NCI-H146 treated with DMSO at 0.1 percent for 48 hours (cell line): ENCODE data around the gene PARD3.
"Not testable (repeated sequence)": the region's sequence is repeated elsewhere in the genome, so short reads cannot be mapped to it uniquely, and the experiment has no call there.

ENCODE experiments used
- DNase-seq: peaks from one replicate; lab custom pipeline; 2025; ENCODE audit not compliant: unreplicated experiment; lab: John Stamatoyannopoulos, UW

PARD3 gene

DNA sequence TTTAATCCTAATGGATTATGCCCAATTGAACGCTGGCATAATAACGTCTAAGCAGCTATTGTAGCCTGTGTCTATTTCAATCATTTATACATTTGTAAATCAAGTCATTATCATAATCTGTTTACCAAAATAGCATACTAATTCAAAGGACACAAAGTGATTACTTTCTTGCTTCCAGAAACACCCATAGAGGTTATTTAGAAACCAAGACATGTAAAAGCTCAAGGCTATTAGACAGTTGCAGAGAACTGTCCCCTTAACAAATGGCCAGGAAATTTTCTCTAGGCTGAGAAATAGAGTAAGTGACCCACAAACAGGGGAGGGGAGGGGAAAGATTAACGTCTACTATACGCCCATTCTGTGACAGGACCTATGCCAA, 455.7 kb downstream of the PARD3 start:
- DNase-seq: no peak

GRCh38 chr10:34358729-34359434, 456.2 kb downstream of the PARD3 start:
- no peak for DNase-seq

DNA sequence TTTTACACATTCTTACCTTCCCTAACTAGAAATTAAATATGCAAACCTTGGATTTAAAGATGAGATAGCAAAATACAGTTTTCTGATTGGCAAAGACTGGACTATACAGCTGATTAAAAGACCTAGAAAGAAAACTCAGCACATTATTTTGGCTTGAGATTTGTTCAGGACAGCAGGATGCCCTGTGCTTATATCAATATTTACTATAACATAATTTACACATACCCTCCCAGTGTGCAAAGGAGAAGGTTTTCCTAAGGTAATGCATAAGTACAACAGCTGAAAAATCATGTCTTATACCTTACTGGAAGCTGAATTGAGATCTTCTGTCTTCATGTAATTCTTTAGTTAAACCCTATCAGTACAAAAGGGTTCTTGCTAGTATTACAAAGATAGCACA, 458.6 kb downstream of the PARD3 start:
- DNase-seq: no peak

DNA sequence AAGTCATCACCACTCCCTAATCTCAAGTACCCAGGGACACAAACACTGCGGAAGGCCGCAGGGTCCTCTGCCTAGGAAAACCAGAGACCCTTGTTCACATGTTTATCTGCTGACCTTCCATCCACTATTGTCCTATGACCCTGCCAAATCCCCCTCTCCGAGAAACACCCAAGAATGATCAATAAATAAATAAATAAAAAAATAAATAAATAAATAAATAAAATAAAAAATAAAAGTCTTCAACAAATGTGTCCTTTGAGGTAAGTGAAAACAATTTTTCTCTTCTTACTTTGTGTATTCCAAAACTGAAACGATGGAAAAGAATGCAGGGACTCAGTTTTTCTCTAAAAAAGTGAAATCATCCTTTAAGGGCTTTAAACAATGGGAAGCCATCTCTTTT, 461.6 kb downstream of the PARD3 start:
- not testable (repeated sequence) for DNase-seq

DNA sequence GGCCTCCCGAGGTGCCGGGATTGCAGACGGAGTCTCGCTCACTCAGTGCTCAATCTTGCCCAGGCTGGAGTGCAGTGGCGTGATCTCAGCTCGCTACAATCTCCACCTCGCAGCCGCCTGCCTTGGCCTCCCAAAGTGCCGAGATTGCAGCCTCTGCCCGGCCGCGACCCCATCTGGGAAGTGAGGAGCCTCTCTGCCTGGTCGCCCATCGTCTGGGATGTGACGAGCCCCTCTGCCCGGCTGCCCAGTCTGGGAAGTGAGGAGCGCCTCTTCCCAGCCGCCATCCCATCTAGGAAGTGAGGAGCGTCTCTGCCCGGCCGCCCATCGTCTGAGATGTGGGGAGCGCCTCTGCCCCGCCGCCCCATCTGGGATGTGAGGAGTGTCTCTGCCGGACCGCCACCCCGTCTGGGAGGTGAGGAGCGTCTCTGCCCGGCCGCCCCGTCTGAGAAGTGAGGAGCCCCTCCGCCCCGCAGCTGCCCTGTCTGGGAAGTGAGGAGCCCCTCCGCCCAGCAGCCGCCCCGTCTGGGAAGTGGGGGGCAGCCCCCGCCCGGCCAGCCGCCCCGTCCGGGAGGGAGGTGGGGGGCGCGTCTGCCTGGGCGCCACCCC, 462.4 kb downstream of the PARD3 start:
- not testable (repeated sequence) for DNase-seq

DNA sequence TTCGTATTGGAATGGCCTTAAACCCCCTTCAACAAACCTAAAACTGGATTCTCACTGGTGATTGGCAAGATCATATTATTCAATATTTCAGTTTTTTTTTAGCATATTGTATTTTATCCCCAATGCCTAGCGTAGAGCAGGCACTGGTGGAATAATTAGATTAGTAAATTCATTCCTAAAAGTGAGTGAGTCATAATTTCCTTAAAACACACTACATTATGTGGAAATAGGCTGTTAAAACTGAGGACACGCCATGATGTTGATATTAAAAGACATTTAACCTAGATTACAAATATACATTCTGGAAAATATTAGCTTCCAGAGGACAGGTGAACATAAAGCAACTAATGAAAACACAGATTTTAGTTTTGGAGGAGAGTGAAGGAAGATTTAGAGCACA, 463.9 kb downstream of the PARD3 start:
- DNase-seq: no peak

GRCh38 chr10:34348917-34349485, 466.1 kb downstream of the PARD3 start:
- DNase-seq: no peak

GRCh38 chr10:34348021-34348420, 467.1 kb downstream of the PARD3 start:
- DNase-seq: no peak

GRCh38 chr10:34347131-34347530, 468.0 kb downstream of the PARD3 start:
- DNase-seq: peak; percentile 8

DNA sequence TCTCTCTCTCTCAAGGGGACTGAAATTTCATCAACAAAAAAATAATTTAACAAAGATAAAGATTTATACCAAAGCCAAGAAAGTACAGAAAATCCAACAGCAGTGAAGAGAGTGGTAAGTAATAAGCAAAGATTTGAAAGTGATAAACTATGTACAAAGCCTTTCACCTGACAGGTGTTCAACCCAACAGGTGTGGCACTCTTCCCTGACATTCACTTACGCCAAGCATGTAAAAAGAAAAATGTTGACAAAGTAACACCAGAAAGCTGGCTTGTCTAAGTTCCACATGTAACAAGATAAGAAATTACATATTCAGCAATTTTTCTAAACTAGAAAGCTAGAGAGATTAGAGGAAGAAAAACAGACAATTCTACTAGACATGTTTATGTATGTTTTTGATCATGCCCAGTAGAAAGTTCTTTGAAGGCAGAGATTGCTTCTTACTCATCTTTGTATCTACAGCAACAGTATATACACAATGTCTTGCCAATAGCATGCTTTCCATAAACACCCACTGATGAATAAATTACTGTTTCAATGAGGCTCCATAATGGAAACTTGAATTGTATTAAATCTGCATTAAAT, 468.5 kb downstream of the PARD3 start:
- peak; percentile 6 for DNase-seq

- no peak for DNase-seq
Measured at GRCh38 chr10:34345383-34345782, 469.7 kb downstream of the PARD3 start.

GRCh38 chr10:34343764-34344163, 471.3 kb downstream of the PARD3 start:
- no peak for DNase-seq

DNA sequence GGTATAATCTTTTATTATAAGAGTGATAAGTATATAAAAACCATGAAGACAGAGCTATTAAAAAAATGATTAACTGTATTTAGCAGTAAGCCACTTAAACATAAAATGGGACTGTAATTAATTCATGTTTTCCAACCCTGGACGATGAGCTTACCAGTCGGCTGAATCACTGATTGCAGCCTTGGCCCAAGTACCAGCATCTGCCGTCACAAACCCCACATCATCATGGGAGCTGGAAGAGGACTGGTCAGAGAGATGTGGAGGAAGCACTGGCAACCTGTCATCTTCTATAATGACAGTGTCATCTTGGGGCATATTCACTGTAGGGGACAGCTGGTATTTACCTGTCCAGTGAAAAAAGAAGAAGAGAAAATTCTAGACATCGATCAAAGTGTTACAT, 473.6 kb downstream of the PARD3 start:
- peak; percentile 11 for DNase-seq

- DNase-seq: no peak
Measured at GRCh38 chr10:34340934-34341333, 474.2 kb downstream of the PARD3 start.

DNA sequence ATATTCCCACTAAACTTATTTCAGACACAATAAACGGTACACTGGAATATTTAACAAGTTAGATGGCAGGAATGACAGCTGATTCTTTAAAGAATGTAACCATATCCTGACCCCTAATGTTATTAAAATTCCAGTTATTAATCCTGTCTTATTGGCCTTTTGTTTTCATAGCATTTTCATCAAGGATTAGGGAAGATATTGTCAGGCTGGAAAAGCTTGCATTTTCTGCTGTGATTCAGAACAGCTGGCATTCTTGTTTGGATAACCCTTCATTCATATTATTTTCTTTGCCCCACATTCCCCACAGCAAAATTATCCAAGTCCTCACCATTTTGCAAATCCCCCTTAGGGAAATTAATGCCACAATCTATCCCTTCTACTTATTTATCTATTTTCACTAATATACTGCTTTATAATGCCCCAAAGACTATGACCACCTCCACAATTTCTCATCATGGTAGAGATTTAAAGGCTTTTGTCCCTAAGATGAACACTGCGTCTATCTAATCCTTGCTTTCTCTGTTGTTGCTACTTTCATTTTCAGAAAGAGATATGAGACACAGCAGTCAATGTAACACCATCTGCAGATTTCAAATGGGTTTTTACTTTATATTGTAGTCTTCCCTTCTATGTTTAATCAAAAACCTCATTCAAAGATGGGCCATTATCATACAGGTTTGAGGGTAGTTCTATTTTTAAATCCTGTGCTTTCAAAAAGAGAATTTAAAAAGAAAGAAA, 475.1 kb downstream of the PARD3 start:
- DNase-seq: no peak

DNA sequence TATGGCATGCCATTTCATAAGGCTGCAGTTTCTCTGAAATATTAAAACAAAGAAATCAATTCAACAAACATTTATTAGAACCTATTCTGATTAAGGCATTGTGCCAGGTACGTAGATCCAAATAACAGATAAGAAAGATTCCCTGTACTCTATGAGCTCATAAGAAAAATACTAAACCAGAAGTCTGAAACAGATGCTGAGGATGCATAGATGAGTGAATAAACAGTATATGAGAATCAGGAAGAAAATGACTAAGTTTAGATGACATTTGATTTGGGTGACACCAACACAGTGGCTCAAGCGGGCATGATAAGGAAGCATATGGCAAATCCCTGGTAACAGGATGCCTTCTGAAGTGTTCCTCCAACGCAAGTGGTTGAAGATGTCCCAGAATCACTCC, 477.2 kb downstream of the PARD3 start:
- DNase-seq: no peak

DNA sequence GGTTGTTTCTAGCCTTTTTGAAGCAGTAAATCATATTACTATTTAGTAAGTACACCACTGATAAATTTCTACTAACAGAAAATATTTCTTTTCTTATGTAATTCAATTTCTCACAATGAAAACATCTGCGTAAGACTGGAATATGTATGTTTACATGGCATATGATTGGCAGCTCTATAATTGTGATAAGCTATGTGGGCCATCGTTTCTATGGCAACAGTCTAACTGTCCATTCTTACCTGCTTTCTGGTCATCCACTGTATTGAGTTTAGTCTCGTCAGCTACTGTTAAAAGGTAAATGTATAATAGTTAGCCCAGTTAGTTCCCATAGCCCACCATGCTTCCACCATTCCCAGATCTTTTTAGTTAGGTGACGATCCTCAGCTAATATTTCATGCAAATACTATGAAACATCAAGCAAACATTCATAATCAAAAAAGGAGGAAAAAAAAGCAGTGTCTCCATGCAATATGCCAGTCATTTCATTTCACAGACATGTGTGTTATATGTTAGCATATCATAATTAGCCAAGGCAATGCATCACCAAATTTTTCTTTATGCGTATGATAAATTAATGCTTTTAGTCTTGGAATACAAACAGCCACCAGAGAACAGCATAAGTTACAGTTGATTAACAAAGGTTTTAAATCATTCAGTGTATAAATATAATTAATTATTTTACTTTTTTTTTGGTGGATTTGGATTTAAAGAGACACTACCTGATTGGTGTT, 479.0 kb downstream of the PARD3 start:
- no peak for DNase-seq

GRCh38 chr10:34334908-34335307, 480.2 kb downstream of the PARD3 start:
- no peak for DNase-seq

- no peak for DNase-seq
Measured at GRCh38 chr10:34333513-34333912, 481.6 kb downstream of the PARD3 start.

DNA sequence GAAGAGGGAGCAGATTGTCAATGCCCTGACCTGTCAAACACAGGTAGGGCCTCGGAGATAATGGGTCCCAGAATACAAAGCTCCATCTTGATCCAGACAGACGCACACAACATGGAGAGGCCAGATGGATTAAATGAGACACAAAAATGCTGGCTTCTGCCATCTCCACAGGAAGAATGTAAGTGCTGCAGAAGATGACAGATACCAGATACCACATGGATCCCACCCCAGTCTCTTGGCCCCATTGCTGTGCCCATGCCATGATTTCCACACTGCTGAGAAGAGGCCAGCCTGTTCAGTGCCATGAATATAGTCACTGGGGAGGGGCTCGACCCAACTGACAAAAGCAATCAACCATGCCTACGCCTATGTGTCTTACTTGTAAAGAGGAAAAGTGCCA, 487.9 kb downstream of the PARD3 start:
- peak; percentile 17 for DNase-seq

DNA sequence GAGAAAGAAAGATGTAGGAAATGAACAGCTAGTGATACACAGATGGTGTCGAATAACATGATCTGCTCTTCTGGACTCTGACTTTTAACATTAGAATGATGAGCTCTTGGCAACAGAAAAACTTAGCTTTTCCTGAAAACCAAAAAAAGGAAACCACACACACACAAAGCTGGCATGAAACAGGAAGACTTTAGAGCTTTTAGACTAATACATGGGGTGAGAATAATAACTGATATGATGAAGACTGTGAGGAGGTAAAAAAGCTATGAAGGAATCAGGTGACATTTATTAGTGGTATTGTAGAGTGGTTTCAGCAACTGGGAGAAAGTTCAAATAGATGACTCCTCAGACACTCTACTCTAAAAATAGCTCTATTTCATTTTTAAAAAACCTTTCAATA, 491.9 kb downstream of the PARD3 start:
- no peak for DNase-seq
